Gastroesophageal sphincter (tissue), 2 donors: Measurements from ENCODE around the gene HK2.

Experiments
- EP300 ChIP-seq: sonication (generic); formaldehyde crosslinking; IDR thresholded peaks from one replicate; pipeline ENCODE4 v1.6.1; 2017; ENCODE audit warnings: antibody characterized with exemption, mild to moderate bottlenecking
- POLR2A ChIP-seq, 2 donors: fragments of 450-650 bp; IDR thresholded peaks; one replicate each; pipeline ENCODE4 v1.6.1; 2017; ENCODE audit warnings: antibody characterized with exemption in 2 of 2, mild to moderate bottlenecking in 2 of 2, moderate library complexity in 1 of 2
- POLR2AphosphoS5 ChIP-seq: sonication (generic); formaldehyde crosslinking; IDR thresholded peaks from one replicate; pipeline ENCODE4 v1.6.1; 2017; ENCODE audit warnings: antibody characterized with exemption

DNA sequence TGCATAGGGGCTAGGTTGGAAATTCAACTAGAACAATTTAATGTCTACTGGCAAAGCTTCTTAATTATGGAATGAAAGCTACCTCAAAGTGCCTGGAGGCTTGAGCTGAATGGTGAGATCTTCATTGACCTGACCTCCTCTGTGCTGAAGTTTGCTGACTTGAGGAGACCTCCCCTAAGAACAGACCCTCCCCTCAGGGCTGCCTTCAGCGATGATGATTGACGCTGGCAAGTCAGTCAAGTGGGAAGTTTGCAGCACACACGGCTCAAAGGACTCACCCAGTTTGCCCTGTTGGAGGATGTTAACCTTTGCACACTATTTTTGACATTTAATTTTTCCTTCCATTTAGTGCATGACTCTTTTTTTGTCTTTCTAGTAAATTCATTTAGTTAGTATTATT lies 107.4 kb downstream of the HK2 start:
- TF ChIP-seq POLR2AphosphoS5 (no peak), EP300 (no peak), POLR2A (IDR thresholded peaks at IDR 0.05) (no peak)
